GM15510 (cell line): Measurements from ENCODE around the gene ZBTB44.
A peak's percentile ranks its signal among the peaks of the same experiment; 100 is the strongest.

Experiments
- POLR2A ChIP-seq: IDR thresholded peaks from 3 replicates; pipeline ENCODE4 v1.6.1; 2011; ENCODE audit warnings: borderline replicate concordance; ENCODE audit not compliant: insufficient read length; ENCODE audit errors: extremely low read depth

The ZBTB44 gene

DNA sequence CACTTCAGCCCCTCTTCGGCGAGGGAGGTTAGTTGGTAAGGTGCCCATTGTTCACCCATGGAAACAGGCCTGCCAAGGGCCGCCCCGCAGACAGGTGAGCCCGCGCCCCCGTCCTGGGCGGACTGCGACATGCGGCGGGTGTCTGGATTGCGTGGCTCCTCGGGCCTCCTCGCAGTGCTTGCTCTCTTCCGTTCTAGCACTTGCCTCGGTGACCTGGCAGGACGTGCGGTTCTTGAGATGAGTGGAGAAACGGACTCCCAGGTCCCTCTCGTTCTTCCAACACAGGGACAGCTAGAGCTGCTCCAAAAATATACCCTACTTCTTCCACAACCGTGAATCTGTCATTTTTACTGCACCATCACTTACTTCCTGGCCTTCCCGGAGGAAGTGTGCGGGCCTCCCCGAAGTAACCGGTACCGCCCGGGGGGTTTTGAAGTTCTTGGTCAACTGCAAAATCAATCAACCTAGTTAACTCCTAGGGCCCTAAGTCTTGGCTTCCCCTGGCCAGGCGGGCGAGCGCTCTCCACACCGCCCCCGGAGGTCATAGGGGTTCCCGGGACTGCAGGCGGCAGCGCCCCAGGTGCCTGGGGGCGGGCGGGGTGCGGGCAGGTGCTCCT lies 745 bp upstream of the ZBTB44 start:
- TF ChIP-seq POLR2A = no peak

DNA sequence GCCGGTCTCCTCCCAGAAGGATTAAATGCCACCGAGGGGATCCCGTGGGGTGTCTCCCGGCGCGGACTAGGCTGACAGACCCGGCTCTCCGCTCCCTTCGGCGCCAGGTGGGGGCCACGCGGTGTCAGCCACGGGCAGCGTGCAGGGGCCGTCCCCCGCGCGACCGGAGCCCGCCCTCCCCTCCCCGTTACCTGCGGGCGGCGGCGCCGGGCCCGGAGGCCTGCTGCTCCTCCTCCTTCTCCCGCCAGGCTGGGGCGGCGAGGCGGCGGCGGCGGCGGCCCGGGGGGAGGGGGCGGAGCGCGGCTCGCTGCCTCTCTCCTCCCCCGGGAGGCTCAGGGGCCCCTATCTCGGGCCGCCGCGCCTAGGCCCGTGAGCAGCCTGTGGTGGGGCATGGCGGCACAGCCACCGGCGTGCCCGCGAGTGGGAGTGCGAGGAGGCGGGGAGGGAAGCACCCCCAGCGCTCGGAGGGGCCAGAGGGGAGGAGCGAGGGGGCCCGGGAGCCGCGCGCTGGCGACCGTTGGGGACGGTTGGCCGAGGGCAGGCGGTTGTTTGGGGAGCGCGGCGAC lies 450 bp downstream of the ZBTB44 start:
- peak; percentile 54 for TF ChIP-seq POLR2A

DNA sequence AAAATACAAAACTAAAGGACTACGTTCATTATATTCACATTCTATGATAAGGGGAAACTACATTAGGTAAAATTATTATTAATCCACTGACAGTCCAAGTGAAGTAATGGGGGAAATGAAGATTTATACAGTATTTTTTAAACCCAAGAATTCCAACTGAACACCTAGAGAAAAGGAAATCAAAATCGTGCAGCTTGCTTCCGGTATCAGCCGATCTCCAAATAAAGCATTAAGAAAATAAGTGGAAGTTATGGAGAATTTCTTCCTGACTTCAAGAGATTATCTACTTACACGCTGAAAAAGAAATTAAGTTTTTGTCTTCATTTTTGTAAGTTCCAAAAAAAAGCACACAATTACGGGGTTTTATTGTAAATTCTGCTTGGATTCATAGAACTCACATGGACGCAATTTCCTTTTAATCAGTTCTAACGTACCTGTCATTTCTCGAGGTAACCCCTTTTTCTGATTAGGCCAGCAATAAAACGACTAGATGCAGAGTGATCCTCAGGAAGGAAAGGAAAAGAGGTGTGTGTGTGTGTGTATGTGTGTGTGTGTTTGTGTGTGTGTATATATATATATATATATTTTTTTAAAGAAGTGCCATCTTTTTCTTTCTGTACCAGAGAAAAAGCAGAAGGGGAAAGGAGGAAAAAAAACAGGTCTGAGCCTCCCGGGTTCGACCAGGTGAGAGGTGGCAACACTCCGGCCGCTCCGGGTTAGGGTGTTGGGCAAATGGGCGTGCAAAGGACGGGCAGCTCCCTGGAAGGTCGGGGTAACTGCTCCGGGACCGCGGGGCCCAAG lies 1.1 kb downstream of the ZBTB44 start:
- no peak for TF ChIP-seq POLR2A

DNA sequence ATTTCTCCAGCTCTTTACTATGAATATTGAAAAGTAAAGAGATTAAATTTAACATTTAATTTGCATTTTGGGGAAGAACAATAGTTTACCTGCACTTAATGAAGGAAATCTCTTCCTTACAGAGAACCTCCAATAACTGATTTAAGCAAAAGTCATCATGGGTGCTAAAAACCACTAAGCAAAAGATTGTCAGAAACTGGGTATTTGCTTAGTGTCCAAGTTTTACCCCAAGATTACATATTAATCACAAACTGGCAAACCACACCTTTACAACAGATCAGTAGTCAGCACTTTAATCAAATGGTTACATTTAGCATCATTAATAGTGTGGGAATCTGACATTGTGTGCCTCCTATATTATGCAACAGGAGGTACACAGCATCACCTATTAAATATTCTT lies 2.7 kb downstream of the ZBTB44 start:
- no peak for TF ChIP-seq POLR2A

DNA sequence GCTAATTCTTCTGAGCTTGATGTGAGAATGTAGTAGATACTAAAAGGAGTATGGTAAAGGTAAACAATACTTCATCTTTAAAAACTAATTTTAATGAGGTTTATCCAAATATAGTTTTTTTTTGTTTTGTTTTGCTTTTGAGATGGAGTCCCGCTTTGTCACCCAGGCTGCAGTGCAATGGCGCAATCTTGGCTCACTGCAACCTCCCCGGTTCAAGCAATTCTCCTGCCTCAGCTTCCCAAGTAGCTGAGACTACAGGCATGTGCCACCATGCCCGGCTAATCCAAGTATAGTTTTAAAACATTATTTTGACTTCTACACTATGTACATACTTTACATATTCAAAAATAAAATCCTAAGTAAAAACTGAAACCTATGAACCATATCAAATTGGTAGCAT lies 4.1 kb downstream of the ZBTB44 start:
- TF ChIP-seq POLR2A = no peak

DNA sequence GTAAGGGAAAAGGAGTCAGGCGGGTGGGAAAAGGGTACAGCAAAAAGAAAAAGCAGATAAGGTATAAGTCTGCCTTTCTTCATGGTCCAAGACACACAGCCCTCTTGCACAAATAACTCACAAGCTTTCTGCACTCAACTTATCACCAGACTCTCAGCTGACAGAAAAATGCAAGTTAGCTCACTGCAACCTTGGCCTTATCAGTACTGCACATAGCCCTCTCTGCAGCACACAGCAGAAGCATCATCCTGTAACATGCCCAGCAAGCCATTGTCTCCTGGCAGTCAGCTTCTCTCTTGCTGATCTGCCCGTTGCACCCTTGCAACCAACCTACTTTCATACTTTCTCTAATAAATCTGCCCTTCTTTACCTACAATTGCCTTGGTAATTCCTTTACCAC lies 5.8 kb downstream of the ZBTB44 start:
- no peak for TF ChIP-seq POLR2A

DNA sequence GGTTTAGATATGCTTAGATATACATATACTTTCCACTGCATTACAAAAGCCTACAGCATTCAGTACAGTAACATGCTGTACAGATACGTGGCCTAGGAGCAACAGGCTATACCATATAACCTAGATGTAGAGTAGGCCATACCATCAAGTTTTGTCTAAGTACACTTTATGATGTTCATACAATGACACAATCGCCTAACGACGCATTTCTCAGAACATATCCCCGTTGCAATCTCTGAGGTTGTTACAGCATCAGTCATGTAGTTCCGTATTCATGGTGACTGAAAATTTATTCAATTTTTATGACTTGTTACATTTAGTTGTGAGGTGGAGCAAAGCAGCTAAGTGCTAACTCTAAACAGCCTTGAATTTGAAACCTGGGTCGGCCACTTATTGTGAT lies 6.7 kb downstream of the ZBTB44 start:
- TF ChIP-seq POLR2A = no peak

DNA sequence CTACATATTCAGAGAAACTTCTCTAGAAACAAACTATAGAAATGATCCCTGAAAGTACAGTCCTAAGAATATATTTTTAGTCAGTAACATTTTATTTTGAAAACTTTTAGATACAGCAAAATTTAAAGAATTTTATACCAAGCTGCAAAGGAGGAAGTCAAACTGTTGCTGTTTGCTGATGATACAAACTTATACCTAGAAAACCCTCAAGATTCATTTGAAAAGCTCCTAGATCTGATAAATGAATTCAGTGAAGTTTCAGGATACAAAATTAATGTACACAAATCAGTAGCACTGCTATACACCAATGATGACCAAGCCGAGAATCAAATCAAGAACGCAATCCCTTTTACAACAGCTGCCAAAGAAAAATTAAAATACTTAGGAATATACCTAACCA lies 10.1 kb downstream of the ZBTB44 start:
- TF ChIP-seq POLR2A = no peak

DNA sequence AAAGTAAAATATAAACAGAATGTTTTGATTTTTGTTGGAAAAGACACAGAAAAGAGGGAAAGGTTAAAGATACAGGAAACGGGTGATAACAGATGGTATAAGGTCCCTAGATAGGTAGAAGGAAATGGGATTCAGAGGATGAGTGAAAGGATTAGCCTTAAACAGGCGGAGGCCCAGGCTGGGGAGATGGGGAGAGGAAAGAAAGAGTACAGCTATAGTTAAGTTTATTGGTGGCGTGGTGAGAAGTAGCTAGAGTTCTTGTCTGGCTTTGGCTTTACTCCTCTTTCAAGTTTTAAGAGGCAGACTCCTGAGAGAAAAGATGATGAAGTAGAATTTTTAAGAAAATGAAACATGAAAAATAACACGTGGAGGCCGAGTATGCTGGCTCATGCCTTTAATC lies 13.7 kb downstream of the ZBTB44 start:
- no peak for TF ChIP-seq POLR2A

DNA sequence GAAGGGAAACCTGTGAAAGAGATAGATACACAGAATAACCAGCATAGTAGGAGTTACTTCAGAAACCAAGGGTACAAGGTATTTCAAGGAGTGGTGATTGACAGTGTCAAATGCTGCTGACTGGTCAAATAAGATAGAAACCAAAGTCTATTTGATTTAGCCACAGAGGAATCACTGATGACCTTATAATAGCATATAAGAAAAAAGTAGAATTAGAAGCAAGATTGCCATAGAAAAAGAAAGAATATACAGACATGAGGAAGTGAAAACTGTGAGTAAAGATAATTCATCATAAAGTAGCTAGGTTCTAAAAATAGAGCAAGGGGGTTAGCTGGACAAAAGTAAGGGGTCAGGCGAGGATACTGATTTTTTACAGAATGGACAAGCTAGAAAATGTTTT lies 14.2 kb downstream of the ZBTB44 start:
- no peak for TF ChIP-seq POLR2A

DNA sequence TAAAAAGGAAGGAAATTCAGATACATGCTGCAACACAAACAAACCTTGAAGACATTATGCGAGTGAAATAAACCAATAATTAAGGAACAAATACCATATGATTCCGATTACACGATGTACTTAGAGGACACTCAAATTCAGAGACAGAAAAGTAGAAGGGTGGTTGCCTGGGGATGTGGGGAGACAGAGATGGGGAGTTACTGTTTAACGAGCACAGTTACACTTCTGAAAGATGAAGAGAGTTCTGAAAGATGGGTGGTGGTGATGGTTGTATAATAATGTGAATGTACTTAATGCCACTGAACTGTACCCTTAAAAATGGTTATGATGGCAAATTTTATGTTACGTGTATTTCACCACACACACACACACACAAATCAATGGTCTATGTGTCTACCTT lies 14.7 kb downstream of the ZBTB44 start:
- TF ChIP-seq POLR2A = no peak

DNA sequence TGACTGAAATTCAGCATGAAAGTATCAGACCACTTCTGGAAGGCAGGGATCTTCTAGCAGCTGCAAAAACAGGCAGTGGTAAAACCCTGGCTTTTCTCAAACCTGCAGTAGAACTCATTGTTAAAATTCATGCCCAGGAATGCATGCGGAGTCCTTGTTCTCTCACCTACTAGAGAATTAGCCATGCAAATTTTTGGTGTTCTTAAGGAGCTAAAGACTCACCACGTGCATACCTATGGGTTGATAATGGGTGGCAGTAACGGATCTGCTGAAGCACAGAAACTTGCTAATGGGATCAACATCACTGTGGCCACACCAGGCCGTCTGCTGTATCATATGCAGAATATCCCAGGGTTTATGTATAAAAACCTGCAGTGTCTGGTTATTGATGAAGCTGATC lies 19.1 kb downstream of the ZBTB44 start:
- no peak for TF ChIP-seq POLR2A

DNA sequence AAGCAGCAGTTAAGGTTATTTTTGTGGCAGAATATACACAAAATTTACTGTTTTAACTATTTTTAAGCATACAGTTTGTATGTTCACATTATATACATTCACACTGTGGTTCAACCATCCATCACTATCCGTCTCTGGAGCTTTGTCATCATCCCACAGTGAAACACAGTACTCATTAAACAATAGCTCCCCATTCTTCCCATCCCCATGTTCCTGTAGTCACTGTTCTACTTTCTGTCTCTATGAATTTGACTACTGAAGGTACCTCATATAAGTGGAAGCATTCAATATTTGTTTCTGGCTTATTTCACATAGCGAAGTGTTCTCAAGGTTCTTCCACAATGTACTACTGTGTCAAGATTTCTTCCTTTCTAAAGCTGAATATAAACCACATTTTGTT lies 32.6 kb downstream of the ZBTB44 start:
- no peak for TF ChIP-seq POLR2A

DNA sequence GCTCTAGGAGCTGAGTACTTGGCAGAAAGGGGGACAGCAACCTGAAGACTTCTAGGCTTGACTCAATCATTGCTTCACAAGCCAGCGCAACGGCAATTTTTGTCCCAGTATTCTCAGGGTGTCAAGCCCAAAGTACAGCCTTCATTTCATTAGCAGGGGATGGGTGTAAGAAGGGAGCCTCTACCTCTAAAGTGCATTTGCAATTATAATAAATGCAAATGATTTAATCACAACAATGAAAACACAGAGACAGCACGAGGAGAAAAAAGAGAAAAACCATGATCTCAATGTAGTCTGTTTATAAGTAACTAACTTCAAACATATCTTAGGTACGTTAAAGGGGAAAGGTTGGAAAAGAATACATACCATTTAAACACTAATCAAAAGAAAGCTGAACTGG lies 34.7 kb downstream of the ZBTB44 start:
- no peak for TF ChIP-seq POLR2A

DNA sequence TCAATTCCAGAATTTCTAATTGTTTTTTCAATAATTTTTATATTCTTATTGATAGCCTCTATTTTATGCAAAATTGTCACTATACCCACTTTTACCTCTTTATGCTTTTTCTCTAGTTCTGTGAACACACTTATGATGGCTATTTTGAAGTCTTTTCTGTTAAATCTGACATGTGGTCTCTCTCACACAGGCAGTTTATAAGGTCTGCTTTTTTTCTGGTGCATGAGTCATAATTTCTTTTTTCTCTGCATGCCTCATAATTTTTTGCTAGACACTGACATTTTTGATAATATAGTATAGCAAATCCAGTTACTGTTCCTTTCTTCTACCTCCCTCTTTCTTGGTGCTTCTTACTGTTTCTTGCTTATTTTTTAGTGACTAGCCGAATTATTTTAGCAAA lies 36.0 kb downstream of the ZBTB44 start:
- TF ChIP-seq POLR2A = no peak

DNA sequence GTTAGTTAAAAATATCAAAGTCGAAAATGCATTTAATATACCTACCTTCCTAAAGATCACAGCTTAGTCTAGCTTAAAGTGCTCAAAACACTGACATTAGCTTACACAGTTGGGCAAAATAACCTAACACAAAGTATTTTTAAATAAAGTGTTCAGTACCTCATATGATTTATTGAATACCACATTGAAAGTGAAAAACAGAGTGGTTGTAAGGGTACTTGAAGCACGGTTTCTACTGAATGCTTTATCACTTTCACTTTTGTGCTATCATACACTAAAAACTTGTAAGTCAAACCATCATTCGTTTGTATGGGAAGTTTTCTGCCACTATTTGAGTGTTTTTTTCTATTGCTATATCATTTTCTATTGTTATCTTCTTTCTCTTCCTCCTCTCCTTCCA lies 36.6 kb downstream of the ZBTB44 start:
- TF ChIP-seq POLR2A = no peak

DNA sequence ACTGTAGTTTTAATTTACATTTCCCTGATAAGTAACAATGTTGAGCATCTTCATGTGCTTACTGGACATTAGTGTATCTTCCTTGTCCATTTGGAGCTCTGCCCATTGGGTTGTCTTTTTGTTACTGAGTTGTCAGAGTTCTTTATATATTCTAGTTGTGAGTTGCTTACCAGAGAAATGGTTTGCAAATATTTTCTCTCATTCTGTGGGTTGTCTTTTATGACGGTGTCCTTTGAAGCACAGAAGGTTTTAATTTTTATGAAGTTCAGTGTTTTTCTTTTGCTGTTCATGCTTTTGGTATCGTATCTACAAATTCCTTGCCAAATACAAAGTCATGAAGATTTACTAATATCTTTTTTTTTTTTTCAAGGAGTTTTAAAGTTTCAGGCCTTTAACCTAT lies 42.4 kb downstream of the ZBTB44 start:
- TF ChIP-seq POLR2A = no peak

DNA sequence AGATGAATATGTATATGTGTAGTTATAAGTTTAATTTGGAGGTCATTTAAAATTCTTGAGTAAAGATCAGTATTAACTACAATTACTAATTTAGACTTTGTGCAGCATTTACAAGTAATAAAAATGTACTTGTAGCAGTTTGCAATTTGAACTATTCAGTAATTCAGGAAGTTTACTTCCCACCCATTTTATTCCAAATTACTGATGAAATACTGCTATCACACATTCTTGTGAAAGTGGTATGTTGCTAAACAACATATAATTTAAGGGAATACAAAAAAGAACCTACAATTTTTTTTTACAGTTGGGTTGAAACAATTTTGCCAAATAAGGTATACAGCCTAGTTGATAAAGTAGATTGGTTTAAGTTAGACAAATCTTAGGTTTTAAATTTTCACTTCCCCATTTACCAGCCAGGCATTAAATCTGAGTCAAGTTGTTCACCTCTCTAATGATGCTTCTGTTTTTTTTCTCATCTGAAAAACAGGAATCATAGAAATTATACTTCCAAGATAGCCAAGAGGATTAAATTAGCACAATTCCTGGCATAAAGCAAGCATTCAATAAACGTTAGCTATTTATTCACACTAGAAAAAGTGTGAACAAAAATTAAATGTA lies 45.3 kb downstream of the ZBTB44 start:
- no peak for TF ChIP-seq POLR2A
